Measurements from ENCODE around the gene DSG3. TPM values are rescaled to one million over a fixed set of nuclear protein-coding genes. Genes with fewer than 3 reads are reported as not detected.

DSG3 gene
- total and polyA plus RNA-seq, 8 donors: not detected

- intact Hi-C loops (cut with DNase I): no loop called here
- no peaks in the 10 kb centered on the region for H3K9me3 ChIP-seq
- no peak overlapping the region for H3K27ac ChIP-seq
- no peak overlapping the region for H3K4me3 ChIP-seq
- DNase-seq: no peak
- TF ChIP-seq CTCF (IDR thresholded peaks at IDR 0.05): no peak
- no peaks in the 10 kb centered on the region for H3K36me3 ChIP-seq
- no peaks in the 10 kb centered on the region for H3K4me1 ChIP-seq
- no peak for ATAC-seq
- H3K27me3 ChIP-seq: no peaks in the 10 kb centered on the region
Measured at GRCh38 chr18:31430072-31430471, 17.5 kb upstream of the DSG3 start.

GRCh38 chr18:31430554-31430953, 17.0 kb upstream of the DSG3 start:
- intact Hi-C loops (cut with DNase I): no loop called here
- Histone ChIP-seq H3K36me3 (no peaks in the 10 kb centered on the region), H3K4me1 (no peaks in the 10 kb centered on the region), H3K9me3 (no peaks in the 10 kb centered on the region), H3K27me3 (no peaks in the 10 kb centered on the region), H3K4me3 (no peak overlapping the region), H3K27ac (no peak overlapping the region)
- ATAC-seq: no peak
- TF ChIP-seq CTCF (IDR thresholded peaks at IDR 0.05): no peak
- DNase-seq: no peak

- no peak for ATAC-seq
- Histone ChIP-seq H3K4me1 (no peaks in the 10 kb centered on the region), H3K27me3 (no peaks in the 10 kb centered on the region), H3K9me3 (no peaks in the 10 kb centered on the region), H3K4me3 (no peak overlapping the region), H3K27ac (no peak overlapping the region), H3K36me3 (no peaks in the 10 kb centered on the region)
- DNase-seq: no peak
- TF ChIP-seq CTCF (IDR thresholded peaks at IDR 0.05): no peak
- intact Hi-C loops (cut with DNase I): no loop called here
Measured at GRCh38 chr18:31432316-31432715, 15.2 kb upstream of the DSG3 start.

GRCh38 chr18:31436825-31437224, 10.7 kb upstream of the DSG3 start:
- DNase-seq: no peak
- H3K9me3 ChIP-seq: no peaks in the 10 kb centered on the region
- H3K36me3 ChIP-seq: no peaks in the 10 kb centered on the region
- no peak for TF ChIP-seq CTCF (IDR thresholded peaks at IDR 0.05)
- intact Hi-C loops (cut with DNase I): no loop called here
- ATAC-seq: peak; percentile 78
- H3K27ac ChIP-seq: no peak overlapping the region
- no peaks in the 10 kb centered on the region for H3K27me3 ChIP-seq
- no peak overlapping the region for H3K4me3 ChIP-seq
- no peaks in the 10 kb centered on the region for H3K4me1 ChIP-seq

GRCh38 chr18:31438402-31438801, 9.1 kb upstream of the DSG3 start:
- Histone ChIP-seq H3K27me3 (no peaks in the 10 kb centered on the region), H3K27ac (no peak overlapping the region), H3K36me3 (no peaks in the 10 kb centered on the region), H3K4me1 (no peaks in the 10 kb centered on the region), H3K4me3 (no peak overlapping the region), H3K9me3 (no peaks in the 10 kb centered on the region)
- no peak for DNase-seq
- intact Hi-C loops (cut with DNase I): no loop called here
- ATAC-seq: no peak
- no peak for TF ChIP-seq CTCF (IDR thresholded peaks at IDR 0.05)

Data from left lung (tissue), 10 donors.